Stimulated activated naive CD8-positive, alpha-beta T cell treated with anti-CD3 and anti-CD28 coated beads, Interleukin-15, Interleukin-2, amounts not matched to agents 100 ng/mL and 50 ng/mL, for 24 hours (primary cell): Measurements from ENCODE around the gene GAD1.

ENCODE experiments used
- H3K27ac Mint-ChIP-seq: one replicate; pipeline ENCODE4 v1.8.0; 2021; ENCODE audit warnings: mild to moderate bottlenecking, mixed read lengths
- H3K27me3 Mint-ChIP-seq: one replicate; pipeline ENCODE4 v1.8.0; 2021; ENCODE audit warnings: mixed read lengths
- H3K36me3 Mint-ChIP-seq: one replicate; pipeline ENCODE4 v1.8.0; 2021; ENCODE audit warnings: low read depth, mixed read lengths
- H3K4me1 Mint-ChIP-seq: one replicate; pipeline ENCODE4 v1.8.0; 2021; ENCODE audit warnings: low read depth, mixed read lengths
- H3K4me3 Mint-ChIP-seq: one replicate; pipeline ENCODE4 v1.8.0; 2021; ENCODE audit warnings: mild to moderate bottlenecking, mixed read lengths
- H3K9me3 Mint-ChIP-seq: one replicate; pipeline ENCODE4 v1.8.0; 2021; ENCODE audit warnings: mixed read lengths

Gene GAD1

DNA sequence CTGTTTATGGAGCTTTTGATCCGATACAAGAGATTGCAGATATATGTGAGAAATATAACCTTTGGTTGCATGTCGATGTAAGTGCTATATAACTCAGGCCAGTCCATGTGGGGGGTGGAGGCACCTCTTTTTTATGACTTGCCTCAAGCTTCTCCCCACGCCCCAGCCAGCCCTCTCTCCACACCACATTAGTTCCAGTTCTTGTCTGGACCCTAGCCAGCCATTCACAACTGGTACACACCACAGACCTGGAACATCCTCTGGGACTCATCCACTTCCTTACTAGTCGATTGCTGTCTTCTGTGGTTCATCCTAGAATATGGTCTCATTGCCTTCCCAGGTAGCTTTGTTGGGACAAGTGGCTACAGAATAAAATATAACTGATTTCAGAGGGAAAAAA is 31.0 kb downstream of the GAD1 start:
- no peak overlapping the region for H3K27ac Mint-ChIP-seq
- H3K4me3 Mint-ChIP-seq: no peak overlapping the region
- H3K27me3 Mint-ChIP-seq: peaks cover 9% of the 10 kb centered on the region
- H3K36me3 Mint-ChIP-seq: no peaks in the 10 kb centered on the region
- H3K4me1 Mint-ChIP-seq: peaks cover 28% of the 10 kb centered on the region
- H3K9me3 Mint-ChIP-seq: no peaks in the 10 kb centered on the region

DNA sequence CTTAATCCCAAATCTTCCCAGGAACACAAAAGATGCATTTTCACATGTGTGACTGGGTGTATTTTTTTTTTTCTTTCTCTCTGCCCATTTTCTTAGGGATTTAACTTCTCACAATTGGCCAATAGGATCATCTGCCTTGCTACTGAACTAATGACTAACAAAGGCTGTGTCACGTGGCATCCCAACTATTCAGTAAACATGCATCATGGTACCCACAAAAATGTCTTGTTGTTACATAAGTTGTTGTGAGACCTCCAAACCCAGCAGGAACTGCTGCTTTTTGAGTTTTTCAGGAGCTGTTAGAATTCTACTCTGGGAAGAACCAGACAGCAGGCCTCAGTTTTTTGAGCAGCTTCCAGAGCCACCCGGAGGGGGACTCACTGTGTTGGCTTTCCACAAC is 31.9 kb downstream of the GAD1 start:
- Mint-ChIP-seq H3K9me3 (no peaks in the 10 kb centered on the region), H3K4me1 (peaks cover 20% of the 10 kb centered on the region), H3K36me3 (no peaks in the 10 kb centered on the region), H3K4me3 (no peak overlapping the region), H3K27me3 (peaks cover 9% of the 10 kb centered on the region), H3K27ac (no peak overlapping the region)

DNA sequence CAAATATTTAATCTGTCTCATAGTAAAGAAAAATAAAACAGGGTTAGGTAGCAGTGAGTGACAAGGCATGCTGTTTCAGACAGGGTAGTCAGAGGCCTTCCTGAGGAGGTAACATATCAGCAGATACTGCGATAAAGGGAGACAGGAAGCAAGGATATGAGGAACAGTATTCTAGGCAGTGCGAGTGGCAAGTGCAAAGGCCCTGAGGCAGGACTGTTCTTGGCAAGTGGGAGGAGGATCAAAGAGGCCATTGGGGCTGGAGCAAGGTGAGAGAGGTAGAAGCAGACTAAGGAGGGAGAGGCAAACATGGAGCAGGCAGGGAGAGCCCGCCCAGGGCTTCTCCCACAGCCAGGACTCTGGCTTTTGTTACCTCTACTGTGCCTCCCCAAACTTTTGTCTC is 33.6 kb downstream of the GAD1 start:
- Mint-ChIP-seq H3K4me3 (no peak overlapping the region), H3K36me3 (no peaks in the 10 kb centered on the region), H3K27me3 (peaks cover 9% of the 10 kb centered on the region), H3K27ac (no peak overlapping the region), H3K9me3 (no peaks in the 10 kb centered on the region), H3K4me1 (peaks cover 7% of the 10 kb centered on the region)

DNA sequence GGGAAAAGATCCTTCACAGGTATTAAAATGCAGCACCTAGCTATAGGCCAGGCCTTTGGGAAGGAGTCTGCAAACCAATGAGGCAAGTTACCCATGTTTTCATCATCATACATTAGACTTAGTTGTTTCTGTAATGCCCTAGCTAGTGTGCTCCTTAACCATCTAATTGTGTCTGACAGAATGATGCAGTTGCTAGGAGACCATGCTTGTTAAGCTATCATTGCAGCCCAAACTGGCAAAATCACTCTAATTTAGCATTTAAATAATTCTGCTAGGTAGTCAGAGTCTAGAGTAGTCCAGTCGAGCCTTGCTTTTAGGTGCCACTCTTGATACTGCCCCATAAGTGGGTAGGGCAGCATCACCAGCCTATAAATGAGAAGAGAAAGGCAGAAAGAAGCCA is 34.9 kb downstream of the GAD1 start:
- peaks cover 5% of the 10 kb centered on the region for H3K27me3 Mint-ChIP-seq
- no peaks in the 10 kb centered on the region for H3K36me3 Mint-ChIP-seq
- no peak overlapping the region for H3K4me3 Mint-ChIP-seq
- H3K4me1 Mint-ChIP-seq: no peaks in the 10 kb centered on the region
- no peaks in the 10 kb centered on the region for H3K9me3 Mint-ChIP-seq
- no peak overlapping the region for H3K27ac Mint-ChIP-seq

DNA sequence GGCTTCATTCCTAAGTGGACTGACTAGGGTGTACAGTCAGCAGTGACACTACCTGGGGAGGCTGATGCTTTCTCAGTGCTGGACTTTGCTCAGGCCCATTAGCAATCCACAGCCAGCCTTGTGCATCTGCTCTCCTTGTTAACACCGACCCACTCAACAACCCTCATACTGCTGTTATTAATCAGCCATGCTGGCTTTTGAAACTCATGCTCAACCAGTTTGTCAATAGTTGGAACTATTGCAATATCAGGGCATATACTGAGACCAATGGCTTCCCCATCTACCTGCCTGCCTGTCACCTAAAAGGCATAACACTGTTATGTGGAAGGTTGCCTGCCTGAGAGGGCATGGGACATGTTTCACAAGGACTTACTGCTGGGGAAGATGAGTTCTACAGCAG is 39.4 kb downstream of the GAD1 start:
- Mint-ChIP-seq H3K4me1 (no peaks in the 10 kb centered on the region), H3K36me3 (no peaks in the 10 kb centered on the region)

DNA sequence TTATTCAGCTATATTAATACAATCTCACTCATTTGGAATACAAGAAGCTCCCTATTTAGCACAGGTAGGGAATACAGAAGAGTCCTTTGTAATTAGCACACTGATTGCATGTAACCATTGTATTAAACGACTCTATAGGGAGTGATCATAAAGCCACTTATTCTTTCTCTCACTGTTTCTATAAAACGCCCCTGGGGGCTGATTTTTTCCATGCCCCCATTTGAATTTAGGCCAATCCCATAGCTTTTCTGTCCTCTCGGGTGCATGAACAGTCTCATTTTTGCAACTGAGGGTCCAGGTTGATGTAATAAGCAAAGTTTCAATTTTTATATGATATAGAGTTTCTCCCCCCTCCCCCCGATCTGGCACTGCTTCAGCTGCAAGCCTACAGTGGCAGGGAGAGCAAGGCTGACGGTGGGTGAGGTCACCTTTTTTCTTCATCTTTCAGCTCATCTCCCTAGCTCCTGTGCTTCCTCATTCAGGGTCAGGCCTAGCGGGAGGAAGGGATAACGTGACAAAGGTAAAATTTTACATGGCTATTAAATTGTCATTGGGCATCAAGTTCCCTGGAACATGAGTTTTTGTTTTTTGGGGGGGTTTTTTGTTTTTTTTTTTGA is 45.7 kb downstream of the GAD1 start:
- Mint-ChIP-seq H3K27ac (no peak overlapping the region), H3K4me1 (no peaks in the 10 kb centered on the region), H3K27me3 (no peaks in the 10 kb centered on the region), H3K9me3 (no peaks in the 10 kb centered on the region), H3K4me3 (no peak overlapping the region), H3K36me3 (no peaks in the 10 kb centered on the region)

More for the DNA sequence above, 39.4 kb downstream of the GAD1 start:
- Mint-ChIP-seq H3K9me3 (no peaks in the 10 kb centered on the region), H3K27me3 (peaks cover 7% of the 10 kb centered on the region), H3K27ac (no peak overlapping the region), H3K4me3 (no peak overlapping the region)

DNA sequence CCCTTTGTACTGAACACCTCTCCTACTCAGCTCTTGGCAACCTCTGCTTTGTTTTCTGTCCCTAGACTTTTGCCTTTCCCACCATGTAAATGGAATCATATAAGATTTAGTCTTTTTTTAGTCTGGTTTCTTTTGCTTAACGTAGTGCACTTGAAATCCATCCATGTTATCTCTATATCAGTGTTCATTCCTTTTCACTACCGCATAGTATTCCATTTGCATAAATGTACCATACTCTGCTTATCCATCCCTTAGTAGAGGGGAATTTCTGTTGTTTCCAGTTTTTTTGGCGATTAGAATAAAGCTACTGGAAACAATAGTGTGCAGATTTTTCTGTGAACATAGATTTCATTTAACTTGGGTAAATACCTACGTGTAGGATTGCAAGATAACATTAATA is 46.4 kb downstream of the GAD1 start:
- Mint-ChIP-seq H3K36me3 (no peaks in the 10 kb centered on the region), H3K27ac (no peak overlapping the region), H3K4me1 (no peaks in the 10 kb centered on the region), H3K27me3 (no peaks in the 10 kb centered on the region), H3K4me3 (no peak overlapping the region), H3K9me3 (no peaks in the 10 kb centered on the region)

DNA sequence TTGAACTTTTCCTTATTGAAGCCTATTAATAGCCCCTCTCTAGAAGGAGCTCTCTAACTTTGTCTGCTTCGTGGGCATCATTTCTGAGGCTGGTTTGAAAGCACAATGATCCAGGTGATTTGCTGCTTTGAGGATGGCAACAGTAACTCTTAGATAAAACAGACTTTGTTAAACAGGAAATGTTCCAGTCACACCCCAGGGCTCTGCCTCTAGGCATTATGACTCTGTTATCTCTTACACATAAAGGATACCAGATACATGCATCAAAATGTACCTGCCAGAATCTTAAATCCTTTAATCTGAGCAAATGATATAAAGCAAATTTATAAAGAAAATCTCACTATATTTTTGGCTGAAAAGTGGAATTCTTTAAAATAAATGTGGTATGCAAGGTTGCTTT is 52.3 kb downstream of the GAD1 start:
- peaks cover 7% of the 10 kb centered on the region for H3K27me3 Mint-ChIP-seq
- H3K27ac Mint-ChIP-seq: no peak overlapping the region
- no peaks in the 10 kb centered on the region for H3K36me3 Mint-ChIP-seq
- no peaks in the 10 kb centered on the region for H3K9me3 Mint-ChIP-seq
- H3K4me1 Mint-ChIP-seq: peaks cover 9% of the 10 kb centered on the region
- no peak overlapping the region for H3K4me3 Mint-ChIP-seq

DNA sequence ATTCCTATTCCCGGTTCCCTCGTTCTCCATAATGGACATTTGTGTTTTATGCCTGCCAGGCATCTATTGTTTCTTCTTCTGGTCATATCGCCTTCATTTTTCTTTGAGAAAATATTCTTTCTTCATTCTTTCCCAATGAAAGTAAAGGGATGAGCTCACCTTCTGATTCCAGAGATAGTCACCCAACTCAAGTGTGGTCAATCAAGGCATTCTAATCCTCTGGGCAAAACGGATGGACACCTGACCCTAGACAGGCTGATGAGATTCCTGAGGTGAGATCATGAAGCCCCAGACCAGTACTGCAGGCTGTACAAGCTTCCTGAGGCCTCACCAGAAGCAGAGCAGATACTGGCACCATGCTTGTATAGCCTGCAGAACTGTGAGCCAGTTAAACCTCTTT is 52.8 kb downstream of the GAD1 start:
- H3K4me3 Mint-ChIP-seq: no peak overlapping the region
- peaks cover 9% of the 10 kb centered on the region for H3K4me1 Mint-ChIP-seq
- no peaks in the 10 kb centered on the region for H3K36me3 Mint-ChIP-seq
- H3K27ac Mint-ChIP-seq: no peak overlapping the region
- H3K9me3 Mint-ChIP-seq: no peaks in the 10 kb centered on the region
- peaks cover 7% of the 10 kb centered on the region for H3K27me3 Mint-ChIP-seq

DNA sequence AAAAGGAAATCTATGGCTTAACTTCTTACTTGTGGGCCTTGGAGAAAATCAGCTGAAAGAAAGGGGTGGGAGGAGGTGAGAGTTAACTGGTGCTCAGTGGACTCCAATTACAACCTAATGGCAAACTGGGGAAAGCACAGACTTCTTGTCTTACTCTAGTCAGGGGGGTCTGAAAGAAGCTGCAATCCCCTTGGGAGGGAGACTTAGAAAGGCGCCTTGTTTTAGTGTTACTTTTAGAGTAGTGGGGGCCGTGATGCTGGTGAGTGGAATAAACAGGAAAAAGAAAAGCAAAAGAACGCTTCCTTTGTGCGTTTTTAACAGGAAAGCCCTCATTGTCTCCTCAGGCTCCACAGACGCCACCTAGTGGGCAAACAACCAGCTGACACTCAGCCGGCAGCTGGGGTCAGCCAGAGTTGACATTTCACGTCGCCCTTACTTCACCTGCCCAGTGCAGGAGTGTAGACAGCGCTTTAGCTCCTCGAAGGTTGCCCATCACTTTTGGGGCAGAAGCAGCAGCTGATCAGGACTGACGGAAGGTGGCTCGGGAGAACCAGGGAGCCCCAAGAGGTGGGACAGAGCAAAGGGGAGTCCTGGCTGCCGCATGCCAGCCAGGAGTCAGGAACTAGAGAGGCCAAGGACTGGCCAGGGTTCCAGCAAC is 56.5 kb downstream of the GAD1 start:
- Mint-ChIP-seq H3K36me3 (no peaks in the 10 kb centered on the region), H3K9me3 (no peaks in the 10 kb centered on the region), H3K4me1 (peaks cover 11% of the 10 kb centered on the region)

DNA sequence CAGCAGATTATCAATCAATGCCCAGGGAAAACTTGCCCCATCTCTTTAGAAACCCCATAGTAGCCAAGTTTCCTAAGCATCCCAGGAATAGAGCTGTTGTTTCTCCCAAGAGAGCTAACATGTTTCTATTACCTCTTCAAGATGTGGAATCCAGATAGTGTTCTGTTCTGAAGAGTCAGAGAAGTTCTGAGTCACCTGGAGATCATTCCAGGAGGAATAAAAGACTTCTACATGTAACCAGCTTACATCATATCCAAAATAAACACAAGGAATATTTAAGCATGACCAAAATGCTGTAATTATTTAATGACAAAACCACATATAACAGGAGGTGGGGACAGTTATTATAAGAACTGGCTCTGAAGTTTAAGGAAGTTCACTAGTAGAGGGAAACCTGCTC is 61.4 kb downstream of the GAD1 start:
- Mint-ChIP-seq H3K36me3 (no peaks in the 10 kb centered on the region), H3K27ac (no peak overlapping the region), H3K9me3 (no peaks in the 10 kb centered on the region), H3K4me3 (no peak overlapping the region), H3K4me1 (peaks cover 12% of the 10 kb centered on the region), H3K27me3 (peaks cover 3% of the 10 kb centered on the region)

More for the DNA sequence above, 56.5 kb downstream of the GAD1 start:
- Mint-ChIP-seq H3K4me3 (peak overlapping the region; percentile 44), H3K27me3 (peaks cover 7% of the 10 kb centered on the region), H3K27ac (peak overlapping the region; percentile 4)

DNA sequence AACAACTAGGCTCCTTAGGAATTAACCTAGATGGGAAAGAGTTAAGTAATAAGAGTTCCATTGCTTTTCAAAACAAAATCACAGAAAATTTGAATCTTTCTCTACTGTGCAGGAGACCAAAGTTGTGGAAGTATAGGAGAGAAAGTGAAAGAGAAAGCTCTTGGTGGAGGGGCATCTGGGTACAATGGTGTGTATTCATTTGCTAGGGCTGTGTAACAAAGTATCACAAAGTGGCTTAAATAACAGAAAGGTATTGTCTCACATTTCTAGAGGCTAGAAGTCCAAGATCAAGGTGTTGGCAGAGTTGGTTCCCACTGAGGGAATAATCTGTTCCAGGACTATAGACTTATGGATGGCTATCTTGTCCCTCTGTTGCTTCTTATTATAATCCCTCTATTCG is 61.8 kb downstream of the GAD1 start:
- Mint-ChIP-seq H3K4me3 (no peak overlapping the region), H3K27ac (no peak overlapping the region), H3K36me3 (no peaks in the 10 kb centered on the region), H3K9me3 (no peaks in the 10 kb centered on the region), H3K27me3 (peaks cover 3% of the 10 kb centered on the region), H3K4me1 (peaks cover 8% of the 10 kb centered on the region)

DNA sequence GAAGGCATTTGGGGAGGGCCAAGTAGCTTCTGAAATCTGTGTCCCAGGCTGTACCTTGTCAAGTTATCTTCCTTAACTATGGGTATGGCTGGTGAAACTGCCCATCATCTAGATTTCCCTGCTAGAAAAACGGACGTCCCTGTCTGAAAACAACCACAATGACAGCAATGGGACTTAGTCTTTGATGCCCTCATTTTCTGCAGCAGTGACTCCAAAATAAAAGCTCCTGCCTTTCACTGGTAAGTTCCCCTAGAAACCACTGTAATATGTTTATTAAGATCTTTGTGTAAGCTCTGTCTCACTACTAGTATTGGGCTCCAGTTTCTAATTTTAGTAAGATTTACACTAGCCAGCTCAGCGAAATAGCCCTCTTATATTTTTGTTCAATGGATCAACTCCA is 65.2 kb downstream of the GAD1 start:
- no peaks in the 10 kb centered on the region for H3K36me3 Mint-ChIP-seq
- peaks cover 7% of the 10 kb centered on the region for H3K4me1 Mint-ChIP-seq
- no peak overlapping the region for H3K27ac Mint-ChIP-seq
- H3K27me3 Mint-ChIP-seq: peaks cover 7% of the 10 kb centered on the region
- H3K9me3 Mint-ChIP-seq: no peaks in the 10 kb centered on the region
- H3K4me3 Mint-ChIP-seq: no peak overlapping the region

DNA sequence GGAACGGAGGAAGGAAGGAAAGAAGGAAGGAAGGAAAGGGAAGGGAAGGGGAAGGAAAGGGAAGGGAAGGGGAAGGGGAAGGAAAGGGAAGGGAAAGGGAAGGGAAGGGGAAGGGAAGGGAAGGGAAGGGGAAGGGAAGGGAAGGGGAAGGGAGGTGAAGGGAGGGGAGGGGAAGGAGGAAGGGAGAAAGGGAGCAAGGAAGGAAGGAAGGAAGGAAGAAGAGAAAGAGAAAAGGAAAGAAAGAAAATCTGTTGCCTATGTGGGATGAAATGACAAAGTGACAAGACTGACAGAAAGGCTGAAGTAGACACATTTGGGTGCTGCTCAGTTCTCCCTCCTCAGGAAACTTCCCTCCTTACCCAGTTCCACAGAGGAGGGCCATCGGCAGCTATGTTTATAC is 66.1 kb downstream of the GAD1 start:
- H3K36me3 Mint-ChIP-seq: no peaks in the 10 kb centered on the region
- H3K4me3 Mint-ChIP-seq: no peak overlapping the region
- H3K4me1 Mint-ChIP-seq: peaks cover 7% of the 10 kb centered on the region
- no peak overlapping the region for H3K27ac Mint-ChIP-seq
- peaks cover 7% of the 10 kb centered on the region for H3K27me3 Mint-ChIP-seq
- H3K9me3 Mint-ChIP-seq: no peaks in the 10 kb centered on the region

DNA sequence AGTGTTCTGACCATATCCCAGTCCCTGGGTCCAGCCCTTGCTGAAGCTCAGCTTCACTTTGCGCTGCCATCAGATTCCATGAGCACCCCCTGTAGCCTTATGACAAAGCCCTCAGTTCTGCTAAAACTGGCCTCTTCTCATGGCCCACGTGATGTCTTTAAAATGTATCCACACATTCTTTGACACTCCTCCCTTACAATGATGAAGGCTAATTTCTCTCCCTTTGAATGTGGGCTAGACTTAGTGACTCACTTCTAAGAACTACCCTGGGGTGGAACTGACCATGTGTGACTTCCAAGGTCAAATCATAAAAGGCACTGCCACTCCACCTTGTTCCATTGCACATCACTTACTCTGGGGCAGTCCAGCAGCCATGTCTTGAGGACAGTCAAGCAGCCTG is 67.0 kb downstream of the GAD1 start:
- Mint-ChIP-seq H3K4me1 (peaks cover under 1% of the 10 kb centered on the region), H3K4me3 (no peak overlapping the region), H3K27ac (no peak overlapping the region), H3K9me3 (no peaks in the 10 kb centered on the region), H3K36me3 (no peaks in the 10 kb centered on the region), H3K27me3 (peaks cover 7% of the 10 kb centered on the region)
